Measurements from ENCODE around the gene CDK6. TPM values are rescaled to one million over a fixed set of nuclear protein-coding genes. Genes with fewer than 3 reads are reported as not detected.

CDK6 gene
- total RNA-seq, 1 donor from 2014 or later, result 6.0 TPM

GRCh38 chr7:92588561-92588960 lies 247.8 kb downstream of the CDK6 start:
- Mint-ChIP-seq H3K27me3 (ENCODE audit: insufficient read depth, low read depth) (peaks cover 5% of the 10 kb centered on the region), H3K27ac (no peak overlapping the region), H3K4me3 (peak overlapping the region; percentile 86), H3K4me1 (peaks cover 16% of the 10 kb centered on the region), H3K36me3 (peaks cover 8% of the 10 kb centered on the region), H3K9me3 (peaks cover 6% of the 10 kb centered on the region)
- Histone ChIP-seq H3K27me3 (peaks cover 31% of the 10 kb centered on the region), H3K4me1 (peaks cover 8% of the 10 kb centered on the region), H3F3A (ENCODE audit: low read depth) (no peaks in the 10 kb centered on the region), H3K79me2 (ENCODE audit: low read depth) (peaks cover 63% of the 10 kb centered on the region), H4K20me1 (ENCODE audit: low read depth) (peaks cover 50% of the 10 kb centered on the region), H3K36me3 (no peaks in the 10 kb centered on the region), H3K9me3 (ENCODE audit: low read depth) (no peaks in the 10 kb centered on the region), H3K4me3 (peak overlapping the region; percentile 91), H3K9ac (peak overlapping the region; percentile 98), H3K27ac (no peak overlapping the region), H2AFZ (replicated peaks) (no peak overlapping the region), H3K4me2 (peak overlapping the region; percentile 92)
- no peak for DNase-seq (ENCODE audit: low spot score)
- TF ChIP-seq CTCF (IDR thresholded peaks at IDR 0.05) (no peak), EZH2 (IDR thresholded peaks at IDR 0.05) (no peak), EZH2phosphoT487 (IDR thresholded peaks at IDR 0.05) (no peak)

GRCh38 chr7:92586841-92587240 lies 249.5 kb downstream of the CDK6 start:
- H2AFZ ChIP-seq (replicated peaks), result no peak overlapping the region
- H3K27me3 Mint-ChIP-seq (ENCODE audit: insufficient read depth, low read depth), result peaks cover 5% of the 10 kb centered on the region
- peaks cover 13% of the 10 kb centered on the region for H3K36me3 Mint-ChIP-seq
- peaks cover 8% of the 10 kb centered on the region for H3K4me1 ChIP-seq
- H3K9ac ChIP-seq, result no peak overlapping the region
- H3K27me3 ChIP-seq, result peaks cover 16% of the 10 kb centered on the region
- H3K9me3 ChIP-seq (ENCODE audit: low read depth), result no peaks in the 10 kb centered on the region
- no peak for DNase-seq (ENCODE audit: low spot score)
- TF ChIP-seq EZH2phosphoT487 (IDR thresholded peaks at IDR 0.05), result no peak
- TF ChIP-seq EZH2 (IDR thresholded peaks at IDR 0.05), result no peak
- no peak overlapping the region for H3K27ac ChIP-seq
- peaks cover 16% of the 10 kb centered on the region for H3K4me1 Mint-ChIP-seq
- no peak overlapping the region for H3K27ac Mint-ChIP-seq
- H3K4me3 Mint-ChIP-seq, result no peak overlapping the region
- no peaks in the 10 kb centered on the region for H3K36me3 ChIP-seq
- peaks cover 6% of the 10 kb centered on the region for H3K9me3 Mint-ChIP-seq
- no peaks in the 10 kb centered on the region for H3F3A ChIP-seq (ENCODE audit: low read depth)
- H3K4me3 ChIP-seq, result no peak overlapping the region
- peaks cover 63% of the 10 kb centered on the region for H4K20me1 ChIP-seq (ENCODE audit: low read depth)
- no peak overlapping the region for H3K4me2 ChIP-seq
- H3K79me2 ChIP-seq (ENCODE audit: low read depth), result peaks cover 80% of the 10 kb centered on the region

GRCh38 chr7:92586403-92586802 lies 250.0 kb downstream of the CDK6 start:
- H3K27me3 ChIP-seq, result peaks cover 12% of the 10 kb centered on the region
- Mint-ChIP-seq H3K9me3 (peaks cover 6% of the 10 kb centered on the region), H3K4me1 (peaks cover 16% of the 10 kb centered on the region), H3K36me3 (peaks cover 13% of the 10 kb centered on the region), H3K4me3 (no peak overlapping the region), H3K27me3 (ENCODE audit: insufficient read depth, low read depth) (peaks cover 5% of the 10 kb centered on the region), H3K27ac (no peak overlapping the region)
- no peak overlapping the region for H3K27ac ChIP-seq
- peaks cover 8% of the 10 kb centered on the region for H3K4me1 ChIP-seq
- H4K20me1 ChIP-seq (ENCODE audit: low read depth), result peaks cover 68% of the 10 kb centered on the region
- H3K79me2 ChIP-seq (ENCODE audit: low read depth), result peaks cover 85% of the 10 kb centered on the region
- no peak overlapping the region for H3K4me2 ChIP-seq
- no peak overlapping the region for H2AFZ ChIP-seq (replicated peaks)
- H3K4me3 ChIP-seq, result no peak overlapping the region
- H3K9me3 ChIP-seq (ENCODE audit: low read depth), result no peaks in the 10 kb centered on the region
- no peaks in the 10 kb centered on the region for H3F3A ChIP-seq (ENCODE audit: low read depth)
- TF ChIP-seq EZH2 (IDR thresholded peaks at IDR 0.05), result no peak
- no peak for TF ChIP-seq EZH2phosphoT487 (IDR thresholded peaks at IDR 0.05)
- TF ChIP-seq CTCF (IDR thresholded peaks at IDR 0.05), result no peak
- no peak for DNase-seq (ENCODE audit: low spot score)
- H3K9ac ChIP-seq, result no peak overlapping the region
- no peaks in the 10 kb centered on the region for H3K36me3 ChIP-seq

- Histone ChIP-seq H3K9ac (no peak overlapping the region), H3K9me3 (ENCODE audit: low read depth) (no peaks in the 10 kb centered on the region), H3K4me1 (peaks cover 8% of the 10 kb centered on the region), H3K27me3 (no peaks in the 10 kb centered on the region), H3K4me2 (no peak overlapping the region), H3K27ac (no peak overlapping the region), H3K4me3 (no peak overlapping the region), H4K20me1 (ENCODE audit: low read depth) (peaks cover 80% of the 10 kb centered on the region), H3F3A (ENCODE audit: low read depth) (no peaks in the 10 kb centered on the region), H3K79me2 (ENCODE audit: low read depth) (peaks cover 99% of the 10 kb centered on the region), H3K36me3 (no peaks in the 10 kb centered on the region), H2AFZ (replicated peaks) (no peak overlapping the region)
- no peak overlapping the region for H3K27ac Mint-ChIP-seq
- H3K36me3 Mint-ChIP-seq, result peaks cover 18% of the 10 kb centered on the region
- peaks cover 16% of the 10 kb centered on the region for H3K4me1 Mint-ChIP-seq
- H3K27me3 Mint-ChIP-seq (ENCODE audit: insufficient read depth, low read depth), result peaks cover 2% of the 10 kb centered on the region
- no peak overlapping the region for H3K4me3 Mint-ChIP-seq
- TF ChIP-seq EZH2 (IDR thresholded peaks at IDR 0.05), result no peak
- TF ChIP-seq CTCF (IDR thresholded peaks at IDR 0.05), result no peak
- TF ChIP-seq EZH2phosphoT487 (IDR thresholded peaks at IDR 0.05), result no peak
- H3K9me3 Mint-ChIP-seq, result peaks cover 6% of the 10 kb centered on the region
- DNase-seq (ENCODE audit: low spot score), result no peak
These were observed 251.4 kb downstream of the CDK6 start for GRCh38 chr7:92584953-92585352.

Data from neural progenitor cell (in vitro differentiated cells).